ENCODE results near the gene DEDD.

The DEDD gene

GRCh38 chr1:161090617-161091016 is 41.9 kb downstream of the DEDD start:
- DNase-seq: no peak

- DNase-seq: no peak
Measured at GRCh38 chr1:161089938-161090337, 42.5 kb downstream of the DEDD start.

DNA sequence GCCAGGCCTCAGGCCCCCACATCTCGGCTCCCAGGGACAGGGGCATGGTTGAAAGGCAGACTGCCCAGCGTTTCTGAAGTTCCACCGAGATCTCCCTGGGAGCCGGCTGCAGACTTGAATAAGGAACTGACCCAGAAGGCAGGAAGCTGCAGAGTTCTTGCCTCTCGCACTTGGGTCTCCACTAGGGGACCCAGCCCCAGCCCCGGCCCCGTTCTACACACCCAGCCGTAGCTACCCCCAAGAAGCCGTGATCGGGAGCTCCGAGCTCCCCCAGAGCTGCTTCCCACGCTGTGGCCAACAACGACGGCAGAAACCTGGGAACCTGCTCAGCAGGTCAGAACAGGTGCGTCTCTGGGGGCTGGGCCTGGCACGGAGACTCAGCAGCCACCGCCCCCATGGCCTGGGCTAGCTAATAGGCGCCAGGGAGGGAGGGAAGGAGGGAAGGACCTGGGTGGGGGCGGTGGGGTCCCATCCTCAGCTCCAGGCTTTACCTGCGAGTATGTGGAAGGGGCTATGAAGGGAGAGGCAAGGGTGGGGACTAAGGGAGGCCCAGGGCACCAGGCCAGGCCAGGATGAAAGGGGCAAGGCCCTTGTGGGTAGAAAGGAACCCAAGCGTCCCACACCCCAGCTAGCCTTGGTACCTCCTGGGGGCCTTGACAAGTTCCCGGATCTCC is 43.1 kb downstream of the DEDD start, which contains the start of gene NECTIN4:
NECTIN4 (minus strand) TSS at position 308 of the 674 bp plus-strand sequence; CDS start at position 46, 262 bp downstream.
- DNase-seq: no peak

DNA sequence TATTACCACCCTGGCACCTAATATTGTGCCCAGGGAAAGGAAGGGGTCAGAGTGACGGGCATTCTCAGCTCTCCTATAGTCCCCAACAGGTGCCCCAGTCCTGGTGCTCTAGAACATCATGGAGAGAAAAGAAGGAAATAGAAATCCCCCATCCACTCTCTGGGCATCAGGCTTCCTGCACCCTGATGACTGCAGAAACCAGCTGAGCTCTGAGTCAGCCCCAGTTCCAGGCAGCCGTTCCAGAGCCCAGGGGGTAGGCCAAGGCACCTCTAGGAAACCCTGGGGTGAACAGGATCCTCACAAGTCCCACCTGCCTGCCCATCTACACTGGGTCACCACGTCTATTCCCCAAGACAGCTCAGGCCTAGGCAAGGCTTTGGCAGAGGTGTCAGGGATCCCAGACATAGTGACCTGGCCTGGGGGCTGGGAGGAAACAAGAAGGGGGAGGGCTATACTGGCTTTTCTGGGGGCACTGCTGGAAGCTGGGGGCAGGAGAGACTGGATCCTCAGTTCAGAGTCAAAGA is 43.8 kb downstream of the DEDD start:
- no peak for DNase-seq

DNA sequence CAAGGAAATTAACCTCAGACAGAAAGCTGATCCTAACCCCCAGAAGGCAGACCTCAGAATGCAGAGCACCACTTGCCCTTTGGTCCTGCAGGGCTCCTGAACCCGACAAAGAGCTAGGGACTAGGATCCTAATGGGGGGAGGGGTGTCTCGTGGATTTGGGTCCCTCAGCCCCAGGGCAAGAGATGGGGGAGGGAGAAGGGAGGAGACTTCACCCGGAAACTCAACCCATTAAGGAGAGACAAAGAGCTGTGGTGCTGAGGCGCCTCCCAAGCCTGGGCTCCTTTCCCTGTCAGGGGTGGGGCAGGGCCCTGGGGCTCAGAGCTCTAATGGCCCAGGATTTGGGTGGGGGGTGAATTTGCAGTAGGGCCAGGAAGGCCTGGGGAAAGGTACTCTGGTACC is 46.0 kb downstream of the DEDD start:
- DNase-seq: no peak

GRCh38 chr1:161085165-161085564 is 47.3 kb downstream of the DEDD start:
- DNase-seq: no peak

GRCh38 chr1:161084597-161084988 is 47.9 kb downstream of the DEDD start:
- DNase-seq: no peak

- DNase-seq: no peak
Measured at GRCh38 chr1:161083748-161084596, 48.5 kb downstream of the DEDD start.

DNA sequence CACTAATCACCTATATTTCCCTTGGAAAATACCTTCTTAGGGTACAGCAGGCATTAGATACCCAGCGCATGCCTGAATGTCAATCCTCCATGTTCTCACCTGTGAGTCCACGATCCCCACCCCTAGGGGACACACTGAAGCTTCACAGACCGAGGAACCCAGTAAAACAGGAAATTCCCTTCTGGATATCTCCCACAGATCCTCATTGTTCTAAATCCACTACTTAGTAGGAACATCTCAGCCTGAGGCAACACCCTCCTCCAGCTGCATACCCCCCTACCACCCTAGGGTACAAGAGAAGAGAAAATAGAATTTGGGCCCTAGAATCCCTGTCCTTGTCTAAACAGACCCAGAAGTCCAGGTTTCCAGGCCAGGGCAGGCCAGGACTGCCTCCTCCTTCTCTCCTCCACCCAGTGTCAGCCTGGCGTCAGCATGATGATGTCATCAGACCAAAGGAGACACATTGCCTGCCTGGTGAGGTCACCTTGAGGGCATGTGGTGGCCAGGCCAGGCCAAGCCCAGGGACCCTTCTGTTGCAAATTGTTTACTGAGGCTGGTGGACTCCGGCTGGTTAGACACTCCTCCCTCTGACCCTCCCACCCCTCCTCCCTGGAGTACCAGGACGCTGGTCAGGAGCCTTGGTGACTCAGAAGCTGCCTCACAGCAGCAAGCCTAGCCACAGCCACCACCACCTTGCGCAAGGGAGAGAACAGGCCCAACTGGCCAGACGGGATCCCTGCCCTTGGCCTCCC is 49.3 kb downstream of the DEDD start:
- peak; percentile 69 for DNase-seq

- DNase-seq: no peak
Measured at GRCh38 chr1:161082483-161082882, 50.0 kb downstream of the DEDD start.

DNA sequence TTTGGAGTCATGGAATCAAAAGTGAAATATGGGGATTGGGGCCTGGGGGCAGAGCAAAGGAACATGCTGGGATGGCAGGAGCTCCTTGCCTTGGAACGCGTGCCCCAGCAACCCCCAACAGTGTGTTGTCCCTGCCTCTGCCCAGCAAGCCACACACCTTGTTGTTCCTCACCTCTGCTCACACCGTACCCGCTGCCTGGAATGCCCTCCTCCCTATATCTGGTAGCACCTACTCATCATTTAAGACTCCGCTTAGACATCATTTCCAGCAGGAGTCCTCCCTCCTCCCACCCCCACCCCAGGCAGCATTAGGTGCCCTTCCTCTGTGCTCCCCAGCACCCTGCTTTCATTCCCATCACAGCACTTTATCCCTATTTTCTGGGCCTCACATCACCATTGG is 50.9 kb downstream of the DEDD start:
- DNase-seq: no peak

- no peak for DNase-seq
Measured at GRCh38 chr1:161080441-161081405, 51.7 kb downstream of the DEDD start.

DNA sequence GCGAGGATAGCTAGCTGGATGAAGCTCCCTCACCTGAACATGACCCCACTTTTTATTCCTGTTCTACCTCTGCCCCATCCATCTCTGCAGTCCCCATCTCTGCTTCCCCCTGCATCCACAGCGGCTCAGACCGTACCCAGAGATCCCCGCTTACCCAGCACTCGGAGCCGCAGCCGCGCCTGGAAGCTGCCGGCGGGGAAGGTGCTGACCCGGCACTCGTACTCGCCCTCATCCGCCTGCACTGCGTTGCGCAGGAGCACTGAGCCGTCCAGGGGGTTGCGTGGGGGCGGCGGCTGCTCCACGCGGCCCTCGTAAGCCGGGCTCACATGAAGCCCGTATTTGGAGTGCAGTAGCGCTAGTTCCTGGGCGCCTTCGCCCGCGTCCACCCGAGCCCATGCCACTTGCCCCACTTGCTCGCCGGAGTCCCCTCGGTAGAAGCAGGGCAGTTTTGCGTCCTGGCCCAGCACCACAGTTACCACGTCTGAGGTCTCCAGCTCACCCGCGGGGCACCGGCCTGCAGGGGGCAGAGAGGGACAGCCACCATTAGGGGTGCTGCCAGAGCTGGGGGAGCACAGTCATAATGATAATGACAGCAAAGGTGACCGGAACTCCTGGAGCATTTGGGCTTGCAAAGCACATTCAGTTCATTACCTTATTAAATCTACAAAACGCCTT is 52.9 kb downstream of the DEDD start:
- DNase-seq: no peak

DNA sequence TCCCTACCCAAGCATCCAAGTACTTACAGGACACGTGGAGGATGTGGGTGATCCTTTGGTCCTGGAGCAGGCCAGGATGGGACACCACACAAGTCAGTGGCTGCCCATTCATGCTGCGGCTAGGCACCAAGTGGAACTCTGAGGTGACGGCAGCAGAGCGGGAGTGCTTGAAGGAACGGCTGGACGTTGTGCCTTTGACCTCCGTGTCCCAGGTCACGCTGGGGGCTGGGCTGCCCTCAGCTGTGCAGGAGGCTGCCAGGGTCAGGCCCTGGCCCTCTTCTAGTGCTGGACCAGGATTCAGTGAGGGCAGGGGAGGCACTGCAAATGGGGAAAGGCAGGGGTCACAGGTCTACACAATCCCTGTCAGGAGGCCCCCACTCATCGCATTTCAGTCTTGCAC is 55.0 kb downstream of the DEDD start:
- DNase-seq: no peak

- DNase-seq: no peak
Measured at GRCh38 chr1:161076410-161076809, 56.1 kb downstream of the DEDD start.

DNA sequence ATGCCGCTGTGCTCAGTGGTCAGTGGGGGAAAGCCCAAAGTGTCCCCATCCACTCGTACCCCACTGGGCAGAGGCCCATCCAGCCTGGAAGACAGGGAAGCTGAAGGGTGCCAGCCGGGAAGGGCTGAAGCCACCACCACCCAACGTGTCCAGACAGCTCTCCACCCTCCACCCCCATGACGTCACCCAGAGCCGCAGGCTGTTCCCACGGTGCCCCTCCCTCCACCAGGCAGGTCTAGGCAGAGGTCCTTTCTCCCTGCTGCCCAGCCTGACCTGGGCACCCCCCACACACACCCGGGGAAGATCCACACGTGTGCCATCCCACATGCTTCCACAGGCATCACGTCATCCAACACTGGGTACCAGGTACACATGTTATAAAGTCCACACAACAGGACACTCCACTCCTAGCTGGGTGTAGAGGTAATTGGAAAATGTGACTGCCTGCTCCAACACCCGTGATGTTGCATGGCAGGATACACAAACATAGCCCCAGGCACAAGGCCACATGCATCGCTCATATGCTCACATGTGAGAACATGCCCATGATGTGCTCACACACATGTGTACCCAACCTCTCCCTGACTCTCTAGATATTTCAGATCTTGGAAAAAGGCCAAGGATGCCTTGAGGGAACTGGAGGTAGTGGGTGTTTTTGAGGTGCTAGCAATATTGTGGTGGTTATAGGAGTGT is 57.6 kb downstream of the DEDD start:
- no peak for DNase-seq

DNA sequence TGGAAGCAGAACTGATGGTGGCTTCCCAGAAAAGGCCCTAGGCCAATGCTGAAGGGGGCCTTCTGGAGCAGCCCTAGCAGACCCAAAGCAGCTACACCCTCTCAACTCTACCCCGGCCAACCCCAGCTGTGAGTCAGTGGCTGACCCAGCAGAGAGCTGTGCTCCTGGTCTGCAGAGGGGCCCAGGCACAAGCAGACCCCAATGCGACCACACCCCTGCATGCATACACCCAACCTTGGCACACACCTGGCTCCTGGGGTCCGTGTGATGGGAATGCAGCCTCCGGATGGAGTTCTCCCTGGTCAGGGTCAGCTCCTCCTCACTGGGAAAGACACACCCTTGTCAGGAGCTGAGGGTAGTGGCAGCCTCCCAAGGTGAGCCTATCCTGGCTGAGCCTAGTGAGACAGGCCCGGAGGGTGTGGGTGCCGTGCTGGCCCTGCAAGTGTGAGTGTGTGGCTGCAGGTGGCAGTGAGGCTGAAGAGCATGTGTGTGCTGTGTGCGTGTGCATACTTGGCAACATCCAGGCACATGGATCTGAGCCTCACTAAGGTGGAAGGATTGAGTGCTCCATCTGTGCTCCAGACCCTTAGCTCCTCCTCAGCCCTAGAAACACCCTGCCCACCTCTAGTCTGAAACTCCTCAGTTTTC is 58.9 kb downstream of the DEDD start:
- DNase-seq: no peak

- no peak for DNase-seq
Measured at GRCh38 chr1:161072751-161073449, 59.6 kb downstream of the DEDD start.

DNA sequence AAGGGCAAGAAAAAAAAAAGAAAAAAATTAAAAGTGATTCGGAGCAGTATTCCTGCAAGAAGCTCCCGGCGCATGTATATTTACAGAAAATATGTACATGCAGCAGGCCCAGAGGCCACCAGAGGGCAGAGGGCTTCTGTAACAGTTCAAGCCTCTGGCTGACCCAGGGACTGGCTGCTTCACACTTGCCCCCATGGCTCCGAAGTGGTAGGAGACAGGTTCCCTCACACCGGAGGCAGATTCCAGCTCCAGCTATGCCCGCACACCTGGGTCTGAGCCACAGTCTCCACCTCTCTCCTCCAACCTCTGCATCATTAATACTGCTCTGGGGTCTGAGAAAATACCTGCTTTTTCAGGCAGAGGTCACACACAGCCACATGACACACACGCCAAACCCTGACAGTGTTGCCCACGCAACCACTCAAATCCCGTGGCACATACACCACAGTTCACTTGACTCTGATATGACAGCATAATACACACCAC is 60.5 kb downstream of the DEDD start:
- DNase-seq: peak; percentile 86
